GM23248 (cell line): Measurements from ENCODE around the gene FADS1. TPM values are rescaled to one million over a fixed set of nuclear protein-coding genes. Genes with fewer than 3 reads are reported as not detected.

Experiments used
- DNase-seq: peaks from one replicate; pipeline ENCODE4 v3.0.0-alpha.2; 2015
- H2AFZ ChIP-seq: fragments of 200-600 bp; sonication (generic); 2 replicates; pipeline ENCODE4 v1.6.1; 2016; ENCODE audit warnings: antibody characterized with exemption
- H3F3A ChIP-seq: fragments of 200-600 bp; sonication (generic); 2 replicates; pipeline ENCODE4 v1.6.1; 2016; ENCODE audit warnings: mild to moderate bottlenecking, antibody characterized with exemption, mixed run types; ENCODE audit not compliant: insufficient read depth
- H3K27ac ChIP-seq: fragments of 200-600 bp; sonication (generic); 2 replicates; pipeline ENCODE4 v1.5.1; 2016; ENCODE audit warnings: mild to moderate bottlenecking
- H3K27me3 ChIP-seq: fragments of 200-600 bp; sonication (generic); replicated peaks from 2 replicates; pipeline ENCODE4 v1.6.1; 2016; ENCODE audit warnings: mild to moderate bottlenecking; ENCODE audit not compliant: insufficient read depth
- H3K36me3 ChIP-seq: fragments of 200-600 bp; sonication (generic); 2 replicates; pipeline ENCODE4 v1.6.1; 2016; ENCODE audit warnings: low read depth, mild to moderate bottlenecking
- H3K4me1 ChIP-seq: fragments of 200-600 bp; sonication (generic); 2 replicates; pipeline ENCODE4 v1.6.1; 2016; ENCODE audit warnings: mild to moderate bottlenecking; ENCODE audit not compliant: insufficient read depth
- H3K4me2 ChIP-seq: fragments of 200-600 bp; sonication (generic); one replicate; pipeline ENCODE4 v1.6.1; 2016; ENCODE audit warnings: mild to moderate bottlenecking; ENCODE audit not compliant: unreplicated experiment
- H3K4me3 ChIP-seq: fragments of 200-600 bp; sonication (generic); 2 replicates; pipeline ENCODE4 v1.5.1; 2016; ENCODE audit warnings: mild to moderate bottlenecking
- H3K79me2 ChIP-seq: fragments of 200-600 bp; sonication (generic); 2 replicates; pipeline ENCODE4 v1.6.1; 2016; ENCODE audit warnings: mild to moderate bottlenecking; ENCODE audit not compliant: insufficient read depth
- H3K9ac ChIP-seq: fragments of 200-600 bp; sonication (generic); 2 replicates; pipeline ENCODE4 v1.6.1; 2016; ENCODE audit warnings: mild to moderate bottlenecking
- H3K9me2 ChIP-seq: fragments of 200-600 bp; sonication (generic); 2 replicates; pipeline ENCODE4 v1.6.1; 2016; ENCODE audit warnings: mixed run types, mild to moderate bottlenecking, moderate library complexity; ENCODE audit not compliant: insufficient read depth
- H3K9me3 ChIP-seq: fragments of 200-600 bp; sonication (generic); one replicate; pipeline ENCODE4 v1.6.1; 2017; ENCODE audit warnings: low read depth
- H4K20me1 ChIP-seq: fragments of 200-600 bp; sonication (generic); 2 replicates; pipeline ENCODE4 v1.6.0; 2016; ENCODE audit not compliant: insufficient read depth
- EZH2 ChIP-seq: fragments of 200-600 bp; sonication (generic); IDR thresholded peaks from 2 replicates; pipeline ENCODE4 v1.6.1; 2018; ENCODE audit warnings: antibody characterized with exemption, mild to moderate bottlenecking; ENCODE audit not compliant: insufficient read depth, poor library complexity, severe bottlenecking
- EZH2phosphoT487 ChIP-seq: fragments of 200-600 bp; sonication (generic); IDR thresholded peaks from 2 replicates; pipeline ENCODE4 v1.6.1; 2018; ENCODE audit warnings: antibody characterized with exemption, moderate library complexity, mild to moderate bottlenecking, low read depth; ENCODE audit not compliant: insufficient read depth
- WGBS, 2 experiments: methylation state at CpG; one replicate each; pipeline ENCODE4 v1.1.6; 2015 to 2017; ENCODE audit warnings: low lambda C conversion rate in 2 of 2, low coverage in 1 of 2; ENCODE audit errors: missing lambda C conversion rate in 2 of 2; 5-methylcytosine and 5-hydroxymethylcytosine counted together
- in situ Hi-C: fragments of 300-500 bp; cut with MboI; formaldehyde crosslinking; loops from 2 replicates; pipeline ENCODE4 v1.15.0; 2020
- polyA plus RNA-seq: library from polyadenylated mRNA; unstranded; fragments of >200 nt; fragmentation: Nextera tagmentation; extraction: Ambion mirVana; gene quantifications from 2 replicates; pipeline ENCODE4 v1.2.1, GENCODE V29; 2016
- total RNA-seq: library from RNA; depleted of rRNA; stranded (reverse); fragments of >200 nt; shearing (Covaris generic); gene quantifications from 2 replicates; pipeline ENCODE4 v1.2.3, GENCODE V29; 2014

Gene FADS1
- total and polyA plus RNA-seq, 2 experiments from 2014 or later = 12.9 to 19.7 TPM

DNA sequence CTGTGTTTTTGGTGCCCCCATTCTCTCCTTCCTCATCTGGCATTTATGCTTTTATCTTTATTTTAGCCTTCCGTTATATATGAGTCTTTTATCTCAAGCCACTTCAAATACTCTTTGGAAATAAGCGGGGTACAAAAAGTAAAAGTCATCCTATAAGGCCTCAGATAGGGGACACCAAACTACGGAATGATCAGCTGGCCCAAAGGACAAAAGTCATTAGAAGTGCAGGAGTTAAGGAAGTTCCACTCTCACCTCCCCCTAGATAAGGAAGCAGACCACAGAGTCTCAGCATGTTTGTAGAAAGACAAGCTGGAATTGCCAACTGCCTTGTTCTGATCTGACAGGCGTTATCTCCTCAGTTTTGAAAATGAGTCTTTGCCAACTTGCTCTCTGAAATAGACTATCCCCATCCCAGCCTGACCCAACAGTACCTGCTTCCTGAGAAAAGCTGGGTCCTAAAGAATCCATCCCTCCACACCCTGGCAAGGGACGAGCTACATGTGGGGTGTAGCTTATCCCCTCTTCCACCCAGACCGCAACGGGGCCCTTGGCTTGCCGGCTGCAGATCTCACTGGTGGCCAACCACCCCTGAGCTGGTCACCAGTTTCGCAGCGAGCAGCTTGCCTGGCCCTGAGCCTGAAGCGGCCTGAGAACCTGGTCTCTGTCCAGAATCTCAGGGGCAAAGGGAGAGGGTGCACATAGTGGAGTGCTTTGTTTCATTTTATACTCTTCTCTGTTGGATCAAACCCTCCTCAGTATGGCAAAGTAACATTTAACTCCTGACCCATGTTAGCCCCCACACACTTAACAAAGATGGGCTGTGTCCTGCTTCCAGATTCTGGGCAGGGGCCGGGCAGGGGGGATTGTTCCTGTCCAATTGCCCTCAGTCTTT, 25.1 kb upstream of the FADS1 start:
- Histone ChIP-seq H3F3A (no peaks in the 10 kb centered on the region), H3K79me2 (no peaks in the 10 kb centered on the region), H3K4me2 (no peak overlapping the region), H3K9me2 (no peaks in the 10 kb centered on the region), H3K9ac (no peak overlapping the region), H3K27me3 (no peaks in the 10 kb centered on the region), H3K9me3 (no peaks in the 10 kb centered on the region), H3K4me3 (no peak overlapping the region), H3K27ac (no peak overlapping the region), H4K20me1 (no peaks in the 10 kb centered on the region), H3K36me3 (no peaks in the 10 kb centered on the region), H2AFZ (no peak overlapping the region), H3K4me1 (no peaks in the 10 kb centered on the region)
- WGBS, 2 experiments = 91 to 92% methylated on average over 12 of the region's 12 CpGs
- no peak for TF ChIP-seq EZH2
- no peak for TF ChIP-seq EZH2phosphoT487
- no peak for DNase-seq
- in situ Hi-C loops = no loop called here

DNA sequence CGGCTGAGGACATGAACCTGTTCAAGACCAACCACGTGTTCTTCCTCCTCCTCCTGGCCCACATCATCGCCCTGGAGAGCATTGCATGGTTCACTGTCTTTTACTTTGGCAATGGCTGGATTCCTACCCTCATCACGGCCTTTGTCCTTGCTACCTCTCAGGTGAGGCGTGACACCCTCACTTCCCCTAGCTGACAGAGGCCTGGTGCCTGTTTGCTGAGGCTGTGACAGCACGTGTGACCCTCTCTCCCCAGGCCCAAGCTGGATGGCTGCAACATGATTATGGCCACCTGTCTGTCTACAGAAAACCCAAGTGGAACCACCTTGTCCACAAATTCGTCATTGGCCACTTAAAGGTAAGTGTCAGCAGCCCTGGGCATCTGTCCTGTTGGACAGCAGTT, 23.6 kb upstream of the FADS1 start:
- Histone ChIP-seq H3K27ac (no peak overlapping the region), H3K9me3 (no peaks in the 10 kb centered on the region), H3K27me3 (no peaks in the 10 kb centered on the region), H3K9ac (no peak overlapping the region), H3K36me3 (no peaks in the 10 kb centered on the region), H3K4me3 (no peak overlapping the region), H3K4me2 (no peak overlapping the region), H3K9me2 (no peaks in the 10 kb centered on the region), H3F3A (no peaks in the 10 kb centered on the region), H2AFZ (no peak overlapping the region), H4K20me1 (no peaks in the 10 kb centered on the region), H3K79me2 (no peaks in the 10 kb centered on the region), H3K4me1 (no peaks in the 10 kb centered on the region)
- TF ChIP-seq EZH2 = no peak
- TF ChIP-seq EZH2phosphoT487 = no peak
- in situ Hi-C loops = no loop called here
- 83 to 84% methylated on average over 7 of the region's 7 CpGs for WGBS, 2 experiments
- no peak for DNase-seq

DNA sequence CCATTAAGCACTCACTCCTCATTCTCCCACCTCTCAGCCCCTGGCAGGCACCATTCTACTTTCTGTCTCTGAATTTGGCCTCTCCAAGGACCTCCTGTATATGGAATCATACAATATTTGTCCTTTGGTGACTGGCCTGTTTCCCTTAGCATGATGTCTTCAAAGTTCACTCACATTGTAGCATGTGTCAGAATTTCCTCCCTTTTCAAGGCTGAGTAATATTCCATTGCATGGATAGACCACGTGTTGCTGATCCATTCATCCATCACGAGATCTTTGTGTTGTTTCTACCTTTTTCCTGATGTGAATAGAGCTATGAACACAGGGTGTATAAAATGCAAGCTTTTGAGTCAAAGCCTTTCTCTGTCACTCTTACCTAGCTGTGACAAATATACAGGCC, 22.9 kb upstream of the FADS1 start:
- no peak for DNase-seq
- H3F3A ChIP-seq = no peaks in the 10 kb centered on the region
- H3K9me3 ChIP-seq = no peaks in the 10 kb centered on the region
- H3K79me2 ChIP-seq = no peaks in the 10 kb centered on the region
- H4K20me1 ChIP-seq = no peaks in the 10 kb centered on the region
- H3K9ac ChIP-seq = no peak overlapping the region
- H3K36me3 ChIP-seq = no peaks in the 10 kb centered on the region
- TF ChIP-seq EZH2phosphoT487 = no peak
- TF ChIP-seq EZH2 = no peak
- no peaks in the 10 kb centered on the region for H3K4me1 ChIP-seq
- in situ Hi-C loops = no loop called here
- H3K4me2 ChIP-seq = no peak overlapping the region
- H3K9me2 ChIP-seq = no peaks in the 10 kb centered on the region
- H3K4me3 ChIP-seq = no peak overlapping the region
- no peak overlapping the region for H2AFZ ChIP-seq
- H3K27me3 ChIP-seq = no peaks in the 10 kb centered on the region
- no peak overlapping the region for H3K27ac ChIP-seq
- WGBS, 2 experiments = 84 to 98% methylated on average over 2 of the region's 2 CpGs

DNA sequence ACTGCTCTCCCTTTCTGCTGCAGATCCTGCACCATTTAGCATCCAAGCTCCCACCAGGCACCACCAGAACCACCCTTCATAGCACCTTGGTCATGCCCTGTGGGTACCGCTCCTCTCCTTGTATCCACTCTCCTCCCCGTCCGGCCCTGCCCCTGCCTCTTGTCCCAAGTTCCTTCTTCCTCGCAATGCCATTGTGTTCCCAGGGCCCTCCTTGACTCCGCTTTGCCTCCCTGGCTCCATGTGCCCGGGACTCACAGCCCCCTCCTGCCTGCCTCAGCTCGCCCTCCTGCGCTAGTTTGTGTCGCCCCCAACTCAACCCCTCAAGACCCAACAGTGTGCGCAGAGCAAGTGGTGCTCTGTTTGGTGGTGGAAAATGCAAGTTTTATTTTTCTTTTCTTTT, 22.1 kb upstream of the FADS1 start:
- Histone ChIP-seq H4K20me1 (no peaks in the 10 kb centered on the region), H3K27me3 (no peaks in the 10 kb centered on the region), H3K79me2 (no peaks in the 10 kb centered on the region), H3K4me1 (no peaks in the 10 kb centered on the region), H3K4me3 (no peak overlapping the region), H3K9ac (no peak overlapping the region), H3K4me2 (no peak overlapping the region), H3K9me3 (no peaks in the 10 kb centered on the region), H3F3A (no peaks in the 10 kb centered on the region), H3K27ac (no peak overlapping the region), H2AFZ (no peak overlapping the region), H3K36me3 (no peaks in the 10 kb centered on the region), H3K9me2 (no peaks in the 10 kb centered on the region)
- DNase-seq = no peak
- WGBS, 2 experiments = 88 to 91% methylated on average over 10 of the region's 10 CpGs
- in situ Hi-C loops = no loop called here
- TF ChIP-seq EZH2phosphoT487 (no peak), EZH2 (no peak)
